T1000 (cell line): Measurements from ENCODE around the gene RCSD1.
A peak's percentile ranks its signal among the peaks of the same experiment; 100 is the strongest.

Experiments used
- DNase-seq: peaks from one replicate; lab custom pipeline; 2025; ENCODE audit warnings: mixed read lengths; lab: John Stamatoyannopoulos, UW

Gene RCSD1

GRCh38 chr1:167693425-167694045 lies 63.5 kb downstream of the RCSD1 start:
- no peak for DNase-seq

- no peak for DNase-seq
Measured at GRCh38 chr1:167694691-167695090, 64.7 kb downstream of the RCSD1 start.

- no peak for DNase-seq
Measured at GRCh38 chr1:167695147-167695546, 65.1 kb downstream of the RCSD1 start.

GRCh38 chr1:167695756-167696561 lies 65.9 kb downstream of the RCSD1 start:
- no peak for DNase-seq

GRCh38 chr1:167697667-167698141 lies 67.7 kb downstream of the RCSD1 start:
- DNase-seq = no peak

GRCh38 chr1:167698313-167698712 lies 68.3 kb downstream of the RCSD1 start:
- no peak for DNase-seq

- DNase-seq = no peak
Measured at GRCh38 chr1:167701510-167701909, 71.5 kb downstream of the RCSD1 start.

- DNase-seq = no peak
Measured at GRCh38 chr1:167703557-167703956, 73.5 kb downstream of the RCSD1 start.

GRCh38 chr1:167704715-167705114 lies 74.7 kb downstream of the RCSD1 start:
- DNase-seq = no peak

- DNase-seq = no peak
Measured at GRCh38 chr1:167705250-167705649, 75.2 kb downstream of the RCSD1 start.

- no peak for DNase-seq
Measured at GRCh38 chr1:167706363-167706762, 76.3 kb downstream of the RCSD1 start.

- no peak for DNase-seq
Measured at GRCh38 chr1:167706931-167707877, 77.2 kb downstream of the RCSD1 start.

GRCh38 chr1:167707942-167708341 lies 77.9 kb downstream of the RCSD1 start:
- DNase-seq = no peak

- DNase-seq = peak; percentile 14
Measured at GRCh38 chr1:167708940-167709389, 78.9 kb downstream of the RCSD1 start.

- no peak for DNase-seq
Measured at GRCh38 chr1:167710836-167711235, 80.8 kb downstream of the RCSD1 start.

- DNase-seq = no peak
Measured at GRCh38 chr1:167711797-167712196, 81.8 kb downstream of the RCSD1 start.

GRCh38 chr1:167713330-167714081 lies 83.5 kb downstream of the RCSD1 start:
- no peak for DNase-seq

GRCh38 chr1:167714098-167714438 lies 84.0 kb downstream of the RCSD1 start:
- no peak for DNase-seq

- DNase-seq = peak; percentile 87
Measured at GRCh38 chr1:167714439-167715156, 84.6 kb downstream of the RCSD1 start.

GRCh38 chr1:167715157-167715999 lies 85.3 kb downstream of the RCSD1 start:
- peak; percentile 82 for DNase-seq
